Activated naive CD4-positive, alpha-beta T cell treated with anti-CD3 and anti-CD28 coated beads for 36 hours (primary cell): Measurements from ENCODE around the gene NDUFA13. TPM values are rescaled to one million over a fixed set of nuclear protein-coding genes. Genes with fewer than 3 reads are reported as not detected.

Experiments used
- CTCF ChIA-PET: fragments of 350-600 bp; sonication (Branson Sonifier 250); formaldehyde crosslinking; loops from one replicate; lab custom pipeline; 2021; ENCODE audit warnings: antibody characterized with exemption; lab: Charles Lee
- DNase-seq: peaks from one replicate; pipeline ENCODE4 v3.0.0-alpha.2; 2020
- H3K27ac Mint-ChIP-seq: one replicate; pipeline ENCODE4 v1.8.0; 2021; ENCODE audit warnings: mild to moderate bottlenecking, mixed read lengths
- H3K27me3 Mint-ChIP-seq: one replicate; pipeline ENCODE4 v1.8.0; 2021; ENCODE audit warnings: low read depth, mixed read lengths
- H3K36me3 Mint-ChIP-seq: one replicate; pipeline ENCODE4 v1.8.0; 2021; ENCODE audit warnings: low read depth, mixed read lengths
- H3K4me1 Mint-ChIP-seq: one replicate; pipeline ENCODE4 v1.8.0; 2021; ENCODE audit warnings: low read depth, mixed read lengths
- H3K4me3 Mint-ChIP-seq: one replicate; pipeline ENCODE4 v1.8.0; 2021; ENCODE audit warnings: mild to moderate bottlenecking, moderate library complexity, mixed read lengths
- H3K9me3 Mint-ChIP-seq: one replicate; pipeline ENCODE4 v1.8.0; 2021; ENCODE audit warnings: mixed read lengths
- intact Hi-C: fragments of 100-400 bp; cut with micrococcal nuclease; formaldehyde crosslinking; loops from one replicate; pipeline ENCODE4 v1.15.1; 2023
- total RNA-seq, 2 experiments: library from RNA; stranded (reverse); gene quantifications; one replicate each; pipeline ENCODE4 v1.2.3, GENCODE V29; 2021

Gene NDUFA13
- total RNA-seq, 2 experiments from 2014 or later: 351 to 376 TPM

- CTCF ChIA-PET: no interaction called here
- H3K36me3 Mint-ChIP-seq: peaks cover 19% of the 10 kb centered on the region
- no peak for DNase-seq
Measured at GRCh38 chr19:19505669-19506326, 10.2 kb upstream of the NDUFA13 start.

GRCh38 chr19:19506592-19506991 lies 9.4 kb upstream of the NDUFA13 start:
- no peak overlapping the region for H3K4me3 Mint-ChIP-seq
- H3K27me3 Mint-ChIP-seq: no peaks in the 10 kb centered on the region
- no peaks in the 10 kb centered on the region for H3K9me3 Mint-ChIP-seq
- peak overlapping the region; percentile 36 for H3K27ac Mint-ChIP-seq
- H3K36me3 Mint-ChIP-seq: peaks cover 17% of the 10 kb centered on the region
- CTCF ChIA-PET: no interaction called here
- H3K4me1 Mint-ChIP-seq: no peaks in the 10 kb centered on the region
- intact Hi-C loops: no loop called here
- no peak for DNase-seq

More at GRCh38 chr19:19505669-19506326, 10.2 kb upstream of the NDUFA13 start:
- H3K9me3 Mint-ChIP-seq: no peaks in the 10 kb centered on the region
- H3K4me3 Mint-ChIP-seq: no peak overlapping the region
- no peak overlapping the region for H3K27ac Mint-ChIP-seq
- H3K4me1 Mint-ChIP-seq: no peaks in the 10 kb centered on the region
- intact Hi-C loops: no loop called here
- H3K27me3 Mint-ChIP-seq: no peaks in the 10 kb centered on the region

GRCh38 chr19:19507354-19507753 lies 8.7 kb upstream of the NDUFA13 start:
- no peak overlapping the region for H3K27ac Mint-ChIP-seq
- H3K4me3 Mint-ChIP-seq: no peak overlapping the region
- CTCF ChIA-PET: interaction anchor here (1.1 kb wide), 1 partner anchor 16 kb away, joined by 4 read pairs; no protein-coding TSS in a partner anchor
- H3K9me3 Mint-ChIP-seq: no peaks in the 10 kb centered on the region
- H3K4me1 Mint-ChIP-seq: no peaks in the 10 kb centered on the region
- DNase-seq: no peak
- intact Hi-C loops: no loop called here
- peaks cover 13% of the 10 kb centered on the region for H3K36me3 Mint-ChIP-seq
- H3K27me3 Mint-ChIP-seq: no peaks in the 10 kb centered on the region

- Mint-ChIP-seq H3K27me3 (no peaks in the 10 kb centered on the region), H3K4me3 (no peak overlapping the region), H3K27ac (no peak overlapping the region), H3K36me3 (peaks cover 10% of the 10 kb centered on the region), H3K4me1 (no peaks in the 10 kb centered on the region), H3K9me3 (no peaks in the 10 kb centered on the region)
- no peak for DNase-seq
- CTCF ChIA-PET: interaction anchor here (0.7 to 1.4 kb wide), 5 partner anchors 17 to 1046 kb away, joined by 3 to 4 read pairs (median 3); no protein-coding TSS in a partner anchor
- intact Hi-C loops: no loop called here
Measured at GRCh38 chr19:19508217-19508616, 7.8 kb upstream of the NDUFA13 start.

GRCh38 chr19:19510432-19510831 lies 5.6 kb upstream of the NDUFA13 start:
- CTCF ChIA-PET: interaction anchor here (1.2 to 2.7 kb wide), 5 partner anchors 20 to 148 kb away, joined by 3 to 11 read pairs (median 4); partner anchors contain the start of gene GMIP
- peaks cover 13% of the 10 kb centered on the region for H3K36me3 Mint-ChIP-seq
- H3K4me3 Mint-ChIP-seq: no peak overlapping the region
- intact Hi-C loops: no loop called here
- peaks cover 2% of the 10 kb centered on the region for H3K4me1 Mint-ChIP-seq
- no peaks in the 10 kb centered on the region for H3K27me3 Mint-ChIP-seq
- H3K27ac Mint-ChIP-seq: no peak overlapping the region
- H3K9me3 Mint-ChIP-seq: no peaks in the 10 kb centered on the region
- DNase-seq: no peak

GRCh38 chr19:19513682-19514081 lies 2.3 kb upstream of the NDUFA13 start:
- Mint-ChIP-seq H3K36me3 (peaks cover 6% of the 10 kb centered on the region), H3K9me3 (no peaks in the 10 kb centered on the region), H3K4me1 (peaks cover 19% of the 10 kb centered on the region), H3K27me3 (no peaks in the 10 kb centered on the region), H3K4me3 (peak overlapping the region; percentile 39), H3K27ac (no peak overlapping the region)
- intact Hi-C loops: no loop called here
- CTCF ChIA-PET: no interaction called here
- no peak for DNase-seq

- CTCF ChIA-PET: no interaction called here
- no peaks in the 10 kb centered on the region for H3K27me3 Mint-ChIP-seq
- H3K4me3 Mint-ChIP-seq: peak overlapping the region; percentile 39
Measured at GRCh38 chr19:19514215-19514657, 1.8 kb upstream of the NDUFA13 start.

GRCh38 chr19:19514881-19515641 lies 964 bp upstream of the NDUFA13 start, which contains the start of gene TSSK6:
Gene TSSK6 (minus strand): TSS chr19:19515548. CDS start chr19:19515427, 121 bp downstream.
- H3K9me3 Mint-ChIP-seq: no peaks in the 10 kb centered on the region
- CTCF ChIA-PET: interaction anchor here (1.0 to 1.4 kb wide), 2 partner anchors 15 to 17 kb away, joined by 3 to 5 read pairs; no protein-coding TSS in a partner anchor
- H3K4me1 Mint-ChIP-seq: peaks cover 30% of the 10 kb centered on the region
- no peaks in the 10 kb centered on the region for H3K27me3 Mint-ChIP-seq
- H3K4me3 Mint-ChIP-seq: peak within 1 kb of the TSS; percentile 86
- H3K27ac Mint-ChIP-seq: peak within 1 kb of the TSS; percentile 96
- peaks cover 15% of the 10 kb centered on the region for H3K36me3 Mint-ChIP-seq
- intact Hi-C loops: loop anchor here (5.0 kb wide), 1 partner anchor 127 kb away; the partner anchor contains the start of gene GMIP
- no peak for DNase-seq

More at GRCh38 chr19:19514215-19514657, 1.8 kb upstream of the NDUFA13 start:
- no peak for DNase-seq
- Mint-ChIP-seq H3K9me3 (no peaks in the 10 kb centered on the region), H3K36me3 (peaks cover 9% of the 10 kb centered on the region), H3K4me1 (peaks cover 22% of the 10 kb centered on the region), H3K27ac (no peak overlapping the region)
- intact Hi-C loops: no loop called here

- intact Hi-C loops: loop anchor here (5.0 kb wide), 1 partner anchor 125 kb away; the partner anchor contains the start of gene GMIP
- Mint-ChIP-seq H3K27ac (peak overlapping the region; percentile 96), H3K9me3 (no peaks in the 10 kb centered on the region), H3K27me3 (no peaks in the 10 kb centered on the region), H3K4me3 (peak overlapping the region; percentile 86), H3K4me1 (peaks cover 45% of the 10 kb centered on the region), H3K36me3 (peaks cover 25% of the 10 kb centered on the region)
- DNase-seq: no peak
- CTCF ChIA-PET: interaction anchor here (1.0 to 1.2 kb wide), 2 partner anchors 16 to 70 kb away, joined by 3 to 5 read pairs; no protein-coding TSS in a partner anchor
Measured at GRCh38 chr19:19517235-19517619, 1.2 kb downstream of the NDUFA13 start.

GRCh38 chr19:19520989-19521388 lies 5.0 kb downstream of the NDUFA13 start:
- no peak for DNase-seq
- Mint-ChIP-seq H3K9me3 (no peaks in the 10 kb centered on the region), H3K27ac (no peak overlapping the region), H3K36me3 (peaks cover 21% of the 10 kb centered on the region), H3K4me1 (peaks cover 48% of the 10 kb centered on the region), H3K4me3 (no peak overlapping the region), H3K27me3 (no peaks in the 10 kb centered on the region)
- CTCF ChIA-PET: interaction anchor here (0.9 kb wide), 1 partner anchor 11 kb away, joined by 5 read pairs; no protein-coding TSS in a partner anchor
- intact Hi-C loops: no loop called here

GRCh38 chr19:19523177-19523576 lies 7.2 kb downstream of the NDUFA13 start:
- intact Hi-C loops: no loop called here
- no peak for DNase-seq
- CTCF ChIA-PET: interaction anchor here (0.8 to 1.2 kb wide), 2 partner anchors 10 to 121 kb away, joined by 3 read pairs; partner anchors contain the start of gene GMIP
- H3K4me3 Mint-ChIP-seq: no peak overlapping the region
- H3K27ac Mint-ChIP-seq: no peak overlapping the region
- no peaks in the 10 kb centered on the region for H3K27me3 Mint-ChIP-seq
- peaks cover 18% of the 10 kb centered on the region for H3K36me3 Mint-ChIP-seq
- H3K4me1 Mint-ChIP-seq: peaks cover 34% of the 10 kb centered on the region
- no peaks in the 10 kb centered on the region for H3K9me3 Mint-ChIP-seq

- intact Hi-C loops: no loop called here
- Mint-ChIP-seq H3K9me3 (no peaks in the 10 kb centered on the region), H3K27me3 (no peaks in the 10 kb centered on the region), H3K27ac (no peak overlapping the region), H3K36me3 (peaks cover 18% of the 10 kb centered on the region), H3K4me1 (peaks cover 32% of the 10 kb centered on the region), H3K4me3 (no peak overlapping the region)
- no peak for DNase-seq
- CTCF ChIA-PET: interaction anchor here (0.8 to 1.2 kb wide), 2 partner anchors 9 to 120 kb away, joined by 3 read pairs; partner anchors contain the start of gene GMIP
Measured at GRCh38 chr19:19524053-19524452, 8.0 kb downstream of the NDUFA13 start.
